ENCODE results near the gene KCNQ2. TPM values are rescaled to one million over a fixed set of nuclear protein-coding genes. Genes with fewer than 3 reads are reported as not detected.

The KCNQ2 gene
- total and polyA plus RNA-seq, 10 of the 15 experiments (the other 5 are each of a cell fraction or from before 2014, with no cell fraction given) = 0.06 to 0.49 (median 0.26) TPM; not detected in 7

GRCh38 chr20:63505281-63505680 is 32.8 kb upstream of the KCNQ2 start (continued):
- TF ChIP-seq EZH2 (IDR thresholded peaks at IDR 0.05; ENCODE audit: borderline replicate concordance, control insufficient read depth, low read depth, low read length) (no peak), POLR2AphosphoS2 (IDR thresholded peaks at IDR 0.05; ENCODE audit: low read depth, low read length) (no peak), MAX (IDR thresholded peaks at IDR 0.05; ENCODE audit: low read depth, low read length) (no peak), SRF (IDR thresholded peaks at IDR 0.05; ENCODE audit: low read depth in 2 of 2, low read length in 2 of 2) (no peak), PRDM15 (CRISPR knock-in tag; IDR thresholded peaks at IDR 0.05) (no peak), BHLHE40 (IDR thresholded peaks at IDR 0.05; ENCODE audit: borderline replicate concordance in 1 of 2, low read depth in 2 of 2, low read length in 1 of 2) (no peak), ZNF622 (IDR thresholded peaks at IDR 0.05) (no peak), ASH2L (IDR thresholded peaks at IDR 0.05; ENCODE audit: borderline replicate concordance, low read depth) (no peak)

GRCh38 chr20:63504642-63505041 is 32.2 kb upstream of the KCNQ2 start:
- ATAC-seq (no peak), FAIRE-seq (no peak), DNase-seq (ENCODE audit: low read depth, low spot score) (no peak)
- H3K4me3 ChIP-seq = no peak overlapping the region
- no peak overlapping the region for H3K4me2 ChIP-seq (ENCODE audit: control insufficient read depth, insufficient read depth)
- H4K20me1 ChIP-seq (ENCODE audit: control insufficient read depth, insufficient read depth) = no peaks in the 10 kb centered on the region
- POLR2A ChIA-PET = no interaction called here
- RAD21 ChIA-PET (ENCODE audit: unreplicated experiment) = no interaction called here
- BruUV-seq (replicated peaks) = no TSS peak
- H3K9ac ChIP-seq (ENCODE audit: control insufficient read depth, insufficient read depth, low read length) = no peak overlapping the region
- H2AFZ ChIP-seq (ENCODE audit: control insufficient read depth, low read depth, low read length) = no peak overlapping the region
- H3K9me3 ChIP-seq (replicated peaks; ENCODE audit: control insufficient read depth, insufficient read depth, low read length) = no peaks in the 10 kb centered on the region; the same call in 2 of the 3 replicates
- no peaks in the 10 kb centered on the region for H3K36me3 ChIP-seq (ENCODE audit: control insufficient read depth in 2 of 2, insufficient read depth in 2 of 2, low read length in 1 of 2)
- SMC1A ChIA-PET (ENCODE audit: uncharacterized antibody, unreplicated experiment) = no interaction called here
- in situ Hi-C loops (cut with MboI) = no loop called here
- 55% methylated on average over 9 of the region's 9 CpGs for WGBS (ENCODE audit: insufficient coverage, insufficient replicate concordance, low lambda C conversion rate, missing lambda C conversion rate)
- no peaks in the 10 kb centered on the region for H3K79me2 ChIP-seq (ENCODE audit: control insufficient read depth, insufficient read depth, low read length)
- no peaks in the 10 kb centered on the region; a peak in 2 of 4 replicates for H3K27me3 ChIP-seq (replicated peaks in 1 of 2; ENCODE audit: control insufficient read depth in 2 of 2, insufficient read depth in 2 of 2, low read length in 1 of 2)
- no peaks in the 10 kb centered on the region for H3K4me1 ChIP-seq (ENCODE audit: control insufficient read depth, insufficient read depth, low read length)
- intact Hi-C loops (cut with micrococcal nuclease; ENCODE audit: unreplicated experiment) = no loop called here
- CTCF ChIA-PET = interaction anchor here (1.0 to 1.2 kb wide), 2 partner anchors 8 to 33 kb away, joined by 3 to 5 read pairs; no protein-coding TSS in a partner anchor
- H3K27ac ChIP-seq (ENCODE audit: control insufficient read depth, insufficient read depth) = no peak overlapping the region
- TF ChIP-seq HDAC6 (IDR thresholded peaks at IDR 0.05; ENCODE audit: unreplicated experiment) (no peak), ELK1 (IDR thresholded peaks at IDR 0.05; ENCODE audit: low read depth, low read length) (no peak), TCF7 (IDR thresholded peaks at IDR 0.05; ENCODE audit: borderline replicate concordance) (no peak), MEF2B (IDR thresholded peaks at IDR 0.05; ENCODE audit: partially characterized antibody, poor library complexity, severe bottlenecking) (no peak), ATF7 (IDR thresholded peaks at IDR 0.05; ENCODE audit: low read depth) (no peak), PBX3 (IDR thresholded peaks at IDR 0.05; ENCODE audit: insufficient replicate concordance, low read depth, low read length) (no peak), ZNF622 (IDR thresholded peaks at IDR 0.05) (no peak), RCOR1 (conservative IDR thresholded peaks at IDR 0.05; ENCODE audit: low read depth, low read length) (no peak)
